Globus pallidus (tissue), 1 donor: ENCODE results near the gene ITGB3.
"Not testable (repeated sequence)": the region's sequence is repeated elsewhere in the genome, so short reads cannot be mapped to it uniquely, and the experiment has no call there.

Experiments
- DNase-seq: peaks from one replicate; pipeline ENCODE4 v3.0.0-alpha.2; 2015; ENCODE audit warnings: low spot score

ITGB3 gene

DNA sequence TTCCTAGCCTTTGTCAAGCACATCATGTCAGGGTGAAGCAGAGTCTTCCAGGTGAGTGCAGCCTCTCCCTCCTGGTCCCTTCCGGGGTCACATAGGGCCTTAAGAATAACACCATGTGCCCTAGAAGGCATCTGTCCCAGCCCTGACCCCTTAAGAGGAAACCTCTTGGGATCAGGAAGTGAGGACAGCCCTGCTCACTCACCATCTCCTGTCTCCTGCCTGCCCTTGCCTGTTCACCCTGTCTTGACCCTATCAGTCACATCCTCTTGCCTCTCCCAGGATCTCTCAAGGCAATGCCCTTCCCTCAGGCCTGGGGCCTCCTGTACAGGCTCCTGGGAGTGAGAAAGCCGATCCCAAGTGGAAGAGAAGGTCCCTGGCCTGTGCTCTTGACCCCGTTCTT, 30.6 kb upstream of the ITGB3 start:
- no peak for DNase-seq

DNA sequence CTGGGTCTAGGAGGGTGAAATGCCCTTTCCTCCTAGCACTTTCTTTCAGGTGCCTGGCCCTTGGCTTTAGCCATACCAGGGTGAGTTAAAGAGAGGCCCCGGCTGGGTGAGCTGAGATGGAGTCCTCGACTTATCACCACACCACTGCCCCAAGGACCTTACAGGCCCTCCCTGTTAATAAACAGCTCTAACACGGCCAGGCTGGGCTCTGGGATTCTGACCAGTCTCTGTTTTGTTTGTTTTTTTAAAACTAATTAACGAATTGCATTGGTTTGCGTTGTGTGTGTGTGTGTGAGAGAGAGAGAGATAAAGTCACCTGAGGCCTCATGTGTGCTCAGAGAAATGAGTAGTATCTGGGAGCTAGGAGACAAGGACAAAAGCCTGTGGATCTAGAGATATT, 30.2 kb upstream of the ITGB3 start:
- DNase-seq, result no peak

DNA sequence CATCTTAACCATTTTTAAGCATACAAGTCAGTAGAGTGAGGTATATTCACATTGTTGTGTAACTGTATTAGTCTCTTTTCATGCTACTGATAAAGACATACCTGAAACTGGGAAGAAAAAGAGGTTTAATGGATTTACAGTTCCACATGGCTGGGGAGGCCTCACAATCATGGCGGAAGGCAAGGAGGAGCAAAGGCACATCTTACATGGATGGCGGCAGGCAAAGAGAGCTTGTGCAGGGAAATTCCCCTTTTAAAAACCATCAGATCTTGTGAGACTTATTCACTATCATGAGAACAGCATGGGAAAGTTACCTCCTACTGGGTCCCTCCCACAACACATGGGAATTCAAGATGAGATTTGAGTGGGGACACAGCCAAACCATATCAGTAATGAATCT, 29.6 kb upstream of the ITGB3 start:
- DNase-seq, result not testable (repeated sequence)

DNA sequence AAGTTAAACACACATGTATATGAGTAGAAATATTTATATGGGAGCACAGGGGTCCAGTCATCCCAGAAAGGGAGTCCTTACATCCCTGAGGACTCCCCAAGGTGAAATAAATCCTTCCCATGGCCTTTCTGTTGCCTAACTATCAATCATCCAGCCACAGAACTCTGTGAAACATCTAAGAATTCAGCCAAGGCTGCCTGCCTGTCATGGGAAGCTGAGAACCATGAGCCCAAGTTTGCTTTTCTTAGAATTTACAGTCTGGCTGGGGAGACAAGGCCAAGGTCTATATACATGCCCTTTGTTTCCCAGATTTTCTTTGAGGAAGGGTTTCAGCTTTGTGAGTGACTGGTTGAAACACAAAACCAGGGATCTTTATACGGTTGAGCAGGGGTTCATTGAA, 28.7 kb upstream of the ITGB3 start:
- DNase-seq, result no peak

DNA sequence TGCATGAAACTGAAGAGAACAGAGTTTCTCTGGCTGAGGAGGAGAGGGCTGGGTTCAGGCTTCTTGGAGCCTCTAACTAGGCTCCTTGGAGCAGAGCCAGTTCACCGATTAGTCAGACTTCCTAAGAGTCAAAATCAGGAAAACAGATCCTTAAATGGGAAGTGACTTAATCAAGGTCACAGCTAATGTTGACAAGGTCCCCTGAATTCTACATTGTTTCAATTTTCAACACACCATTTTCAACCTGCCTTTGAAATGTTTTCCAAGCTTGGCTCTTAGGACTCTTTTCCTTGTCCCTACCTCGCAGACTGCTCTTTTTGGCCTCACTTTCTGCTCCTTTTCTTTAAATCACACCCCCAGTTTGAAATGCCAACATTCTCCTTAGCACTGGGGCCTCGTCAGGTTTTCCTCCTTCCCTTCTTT, 28.2 kb upstream of the ITGB3 start:
- DNase-seq, result peak; percentile 39

DNA sequence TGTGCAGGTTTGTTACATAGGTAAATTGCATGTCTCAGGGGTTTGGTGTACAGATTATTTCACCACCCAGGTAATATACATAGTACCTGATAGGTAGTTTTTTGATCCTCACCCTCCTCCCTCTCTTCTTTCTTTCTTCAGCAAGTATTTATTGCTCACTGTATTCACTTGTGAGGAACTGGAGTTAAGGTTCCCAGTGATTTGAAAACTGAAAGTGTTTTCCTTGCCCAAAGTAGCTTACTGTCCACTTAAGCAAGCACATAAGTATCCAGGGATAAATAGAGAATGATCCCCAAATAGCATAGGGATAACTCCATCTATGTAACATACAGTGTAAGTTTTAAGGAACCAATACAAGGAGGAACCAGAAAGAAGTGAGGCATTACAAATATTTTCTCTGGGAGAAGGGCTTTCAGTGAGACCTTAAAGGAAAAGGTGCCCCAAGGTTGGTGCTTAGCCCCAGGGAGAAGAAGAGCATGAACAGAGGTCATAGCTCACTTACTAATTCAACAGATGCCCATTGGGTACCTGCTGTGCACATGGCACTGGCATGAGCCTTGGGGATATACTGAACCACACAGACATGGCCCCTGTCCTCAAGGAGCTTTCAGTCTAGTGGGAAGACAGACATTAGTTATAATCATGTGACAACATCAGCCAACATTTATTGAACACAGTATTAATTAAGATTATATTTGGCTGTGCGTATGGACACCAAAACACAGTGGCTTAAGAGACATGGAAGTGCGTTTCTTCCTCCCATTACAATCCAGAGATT, 27.5 kb upstream of the ITGB3 start:
- no peak for DNase-seq

DNA sequence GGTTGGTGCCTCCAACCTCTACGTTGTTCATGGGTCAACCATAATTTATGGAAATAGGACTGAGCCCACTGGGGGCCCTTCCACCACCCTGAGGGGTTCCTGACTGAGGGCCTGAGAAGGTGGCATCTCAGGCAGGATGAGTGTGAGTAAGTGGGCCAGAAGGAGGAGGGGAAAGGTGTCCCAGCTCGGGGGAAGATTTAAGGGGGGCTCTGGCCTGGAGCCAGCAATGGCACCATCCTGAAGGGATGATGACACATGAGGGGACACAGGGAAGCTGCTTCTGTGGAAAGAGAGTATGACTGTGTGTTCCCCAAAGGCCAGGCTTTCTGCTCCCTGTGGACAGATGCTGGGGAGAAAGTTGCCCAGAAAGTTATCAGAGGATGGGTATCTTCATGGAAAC, 25.8 kb upstream of the ITGB3 start:
- no peak for DNase-seq

DNA sequence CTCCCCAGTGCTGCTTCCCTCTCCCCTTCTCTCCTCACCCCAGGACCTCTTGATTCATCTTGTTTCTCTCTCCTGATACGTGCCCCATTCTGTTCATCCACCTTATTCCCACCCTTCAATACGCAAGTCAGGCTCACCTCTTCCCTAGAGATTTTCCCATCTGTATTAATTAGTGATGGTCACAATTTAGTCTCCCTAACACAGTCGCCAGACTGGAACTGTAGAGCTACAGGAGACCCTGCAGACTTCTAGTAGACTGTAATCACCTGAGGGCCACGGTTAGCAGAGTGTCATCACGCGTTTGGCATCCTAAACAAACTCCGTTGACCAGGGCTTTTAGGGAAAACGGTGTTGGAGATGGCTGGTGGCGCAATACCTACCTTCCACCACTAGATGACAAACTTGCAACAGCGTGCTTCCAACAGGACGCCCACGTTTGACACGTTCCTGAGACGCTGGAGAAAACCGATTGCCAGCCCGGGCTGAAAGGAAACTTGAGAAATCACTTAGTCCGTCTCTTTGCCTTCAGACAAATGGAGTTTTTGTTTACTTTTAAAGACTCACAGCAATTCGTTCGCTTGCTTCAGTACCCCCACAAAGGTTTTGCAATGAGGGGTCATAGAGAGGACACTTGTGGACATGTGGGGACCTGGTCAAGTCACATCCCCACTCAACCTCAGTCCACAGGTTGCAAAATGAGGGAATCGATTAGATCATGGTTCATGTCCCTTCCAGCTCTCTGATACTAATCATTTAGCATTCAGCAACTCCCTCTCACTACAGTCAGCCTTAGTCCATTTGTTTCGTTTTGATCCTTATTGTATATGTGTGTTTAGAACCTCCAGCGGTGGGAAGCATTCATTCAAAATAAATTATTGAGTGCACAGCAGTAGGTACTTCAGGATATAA, 23.8 kb upstream of the ITGB3 start:
- peak; percentile 76 for DNase-seq

DNA sequence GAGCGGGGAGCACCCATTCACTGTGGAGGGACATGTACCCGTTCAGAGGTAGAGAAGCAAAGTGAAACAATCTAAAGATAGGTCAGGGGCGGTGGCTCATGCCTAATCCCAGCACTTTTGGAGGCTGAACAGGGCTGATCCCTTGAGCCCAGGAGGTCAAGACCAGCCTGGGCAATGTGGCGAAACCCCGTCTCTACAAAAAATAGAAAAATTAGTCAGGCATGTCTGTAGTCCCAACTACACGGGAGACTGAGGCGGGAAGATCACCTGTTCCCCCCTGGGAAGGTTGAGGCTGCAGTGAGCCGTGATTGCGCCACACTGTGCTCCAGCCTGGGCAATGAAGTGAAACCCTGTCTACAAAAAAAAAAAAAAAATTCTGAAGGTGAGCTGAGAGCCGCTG, 22.8 kb upstream of the ITGB3 start:
- no peak for DNase-seq

DNA sequence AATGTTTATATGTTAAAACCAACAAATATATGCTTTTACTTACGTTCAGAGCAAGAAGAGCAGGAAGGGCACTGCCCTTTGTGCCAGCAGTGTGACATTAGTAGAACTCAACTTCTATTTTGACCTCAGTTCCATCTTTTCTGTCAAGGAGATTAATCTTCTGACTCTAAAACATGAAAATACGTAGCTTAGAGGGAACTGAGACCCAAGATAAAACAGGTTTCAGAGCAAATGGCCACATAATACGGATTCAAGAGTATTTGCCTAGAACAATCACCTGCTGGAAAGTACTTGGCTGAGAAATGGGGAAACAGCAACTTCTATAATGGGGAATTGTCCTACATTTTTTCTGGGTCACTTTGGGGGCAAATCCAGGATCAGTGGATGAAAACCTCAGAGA, 22.3 kb upstream of the ITGB3 start:
- no peak for DNase-seq

DNA sequence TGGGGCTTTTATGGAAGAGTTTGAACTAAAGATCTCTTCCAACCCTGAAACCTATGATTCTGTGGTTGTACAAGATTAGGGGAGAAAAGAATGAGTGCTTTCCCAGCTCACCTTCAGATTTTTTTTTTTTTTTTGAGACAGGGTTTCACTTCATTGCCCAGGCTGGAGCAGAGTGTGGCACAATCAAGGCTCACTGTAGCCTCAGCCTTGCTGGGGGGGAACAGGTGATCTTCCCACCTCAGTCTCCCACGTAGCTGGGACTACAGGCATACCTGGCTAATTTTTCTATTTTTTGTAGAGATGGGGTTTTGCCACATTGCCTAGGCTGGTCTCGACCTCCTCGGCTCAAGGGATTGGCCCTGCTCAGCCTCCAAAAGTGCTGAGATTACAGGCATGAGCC, 21.8 kb upstream of the ITGB3 start:
- DNase-seq, result no peak

DNA sequence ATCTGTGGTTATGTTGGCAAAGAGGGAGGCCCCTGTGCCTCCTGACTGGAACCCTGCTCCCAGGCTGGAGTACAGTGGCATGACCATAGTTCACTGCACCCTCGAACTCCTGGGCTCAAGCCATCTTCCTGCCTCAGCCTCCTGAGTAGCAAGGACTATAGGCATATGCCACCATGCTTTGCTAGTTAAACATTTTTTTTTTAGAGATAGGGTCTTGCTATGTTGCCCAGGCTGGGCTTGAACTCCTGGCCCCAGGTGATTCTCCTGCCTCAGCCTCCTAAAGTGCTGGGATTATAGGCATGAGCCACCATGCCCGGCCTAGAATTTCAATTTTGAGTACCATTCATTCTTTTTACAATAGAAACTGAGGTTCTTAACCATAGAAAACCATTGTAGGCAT, 21.2 kb upstream of the ITGB3 start:
- no peak for DNase-seq

DNA sequence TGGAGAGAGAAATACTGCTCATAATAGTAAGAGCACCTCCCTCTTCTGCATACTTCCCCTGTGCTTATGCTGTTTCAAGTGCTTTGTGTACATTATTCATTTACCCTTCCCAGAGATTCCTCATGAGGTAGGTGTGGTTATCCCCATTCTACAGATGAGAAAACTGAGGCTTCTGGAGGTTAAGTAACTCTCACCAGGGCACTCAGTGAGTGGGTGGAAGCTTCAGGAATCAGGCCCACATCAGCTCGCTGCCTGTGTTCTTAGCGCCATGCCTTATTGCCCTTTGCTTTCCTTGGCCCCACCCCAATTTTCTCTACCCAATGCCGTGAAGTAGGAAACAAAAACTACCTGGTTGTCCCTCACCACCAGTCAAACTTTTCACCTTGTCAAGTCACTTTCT, 18.1 kb upstream of the ITGB3 start:
- DNase-seq, result no peak

DNA sequence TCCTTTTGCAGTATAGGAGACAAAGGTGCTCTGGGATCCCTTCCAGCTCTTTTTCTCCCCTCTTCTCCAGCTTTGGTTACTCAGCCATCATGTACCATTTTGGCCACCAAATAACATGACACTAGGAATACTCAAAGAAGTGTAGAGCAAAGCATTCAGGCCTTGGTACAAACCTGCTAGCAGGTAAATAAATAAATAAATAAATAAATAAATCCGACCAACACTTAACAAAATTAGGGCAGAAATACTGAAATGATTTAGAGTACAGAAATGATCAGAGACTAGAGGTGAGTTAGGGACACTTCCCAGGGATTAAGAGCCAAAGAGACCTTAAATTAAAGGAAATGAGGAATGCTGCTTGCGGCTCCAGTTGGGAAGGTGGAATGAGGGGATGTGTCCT, 17.7 kb upstream of the ITGB3 start:
- DNase-seq, result no peak

DNA sequence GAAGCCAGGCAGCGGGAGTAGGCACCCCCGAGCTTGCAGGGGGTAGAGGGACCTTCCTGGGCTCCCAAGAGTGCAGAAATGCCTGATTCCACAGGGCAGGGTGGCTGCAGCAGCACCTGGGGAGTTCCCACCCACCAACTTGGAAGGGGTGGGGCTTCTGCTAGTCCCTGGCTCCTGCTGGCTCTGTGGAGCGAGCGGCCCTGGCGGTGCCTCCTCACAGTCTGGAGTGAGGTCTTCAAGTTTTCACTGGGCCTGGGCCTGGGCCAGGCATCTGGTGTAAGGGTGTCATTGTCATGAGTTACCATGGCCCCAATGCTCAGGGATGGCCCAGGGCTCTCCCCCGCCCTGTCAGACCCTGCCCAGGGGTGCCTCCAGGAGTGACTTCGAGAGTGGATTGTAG, 15.8 kb upstream of the ITGB3 start:
- no peak for DNase-seq

DNA sequence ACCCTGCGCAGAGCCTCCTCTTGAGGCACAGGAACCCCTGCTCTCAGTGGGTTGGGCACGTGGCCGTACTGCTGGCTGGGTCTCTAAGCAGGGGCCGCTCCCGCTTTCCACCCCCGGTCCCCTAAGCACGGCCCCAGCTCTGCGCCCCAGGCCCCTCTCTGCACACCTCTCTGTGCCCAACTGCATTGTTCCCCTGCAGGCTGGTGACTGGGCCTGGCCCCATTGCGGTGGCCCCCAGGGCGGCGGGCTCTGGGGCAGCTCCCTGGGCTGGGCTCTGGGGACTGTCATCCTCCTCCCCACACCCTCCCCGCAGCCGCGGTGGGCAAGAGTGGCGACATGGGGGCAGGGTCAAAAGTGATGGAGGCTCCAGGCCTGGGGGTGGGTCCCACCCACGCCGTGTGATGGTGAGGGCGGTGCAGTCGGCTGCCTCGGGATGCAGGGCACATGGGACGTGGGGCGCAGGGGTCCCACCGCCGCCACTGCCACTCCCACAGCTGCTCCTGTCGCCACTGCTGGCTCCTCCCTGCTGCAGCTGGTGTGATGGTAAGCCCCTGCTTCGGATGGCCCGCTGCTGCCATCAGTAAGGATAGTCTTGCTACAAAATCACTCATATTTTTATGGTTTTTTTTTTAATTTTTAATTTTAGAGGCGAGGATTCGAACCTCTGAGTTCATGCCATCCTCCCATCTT, 15.2 kb upstream of the ITGB3 start:
- DNase-seq, result no peak

DNA sequence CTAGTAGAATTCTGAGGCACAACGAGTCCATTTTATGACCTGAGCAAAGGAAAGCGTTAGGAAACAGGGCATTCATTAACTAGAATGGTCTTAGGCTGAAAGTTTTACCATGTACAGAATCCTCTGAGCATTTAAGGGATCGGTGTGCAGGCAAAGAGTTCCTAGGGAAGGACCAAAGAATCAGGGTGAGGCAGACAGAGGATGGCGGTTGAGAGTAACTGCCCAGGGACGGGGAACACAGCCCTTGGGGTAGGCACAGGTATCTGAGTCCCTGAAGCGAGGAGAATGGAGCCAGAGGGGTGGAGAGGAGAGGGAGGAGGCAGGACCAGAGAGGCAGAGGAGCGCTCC, 14.0 kb upstream of the ITGB3 start:
- no peak for DNase-seq

DNA sequence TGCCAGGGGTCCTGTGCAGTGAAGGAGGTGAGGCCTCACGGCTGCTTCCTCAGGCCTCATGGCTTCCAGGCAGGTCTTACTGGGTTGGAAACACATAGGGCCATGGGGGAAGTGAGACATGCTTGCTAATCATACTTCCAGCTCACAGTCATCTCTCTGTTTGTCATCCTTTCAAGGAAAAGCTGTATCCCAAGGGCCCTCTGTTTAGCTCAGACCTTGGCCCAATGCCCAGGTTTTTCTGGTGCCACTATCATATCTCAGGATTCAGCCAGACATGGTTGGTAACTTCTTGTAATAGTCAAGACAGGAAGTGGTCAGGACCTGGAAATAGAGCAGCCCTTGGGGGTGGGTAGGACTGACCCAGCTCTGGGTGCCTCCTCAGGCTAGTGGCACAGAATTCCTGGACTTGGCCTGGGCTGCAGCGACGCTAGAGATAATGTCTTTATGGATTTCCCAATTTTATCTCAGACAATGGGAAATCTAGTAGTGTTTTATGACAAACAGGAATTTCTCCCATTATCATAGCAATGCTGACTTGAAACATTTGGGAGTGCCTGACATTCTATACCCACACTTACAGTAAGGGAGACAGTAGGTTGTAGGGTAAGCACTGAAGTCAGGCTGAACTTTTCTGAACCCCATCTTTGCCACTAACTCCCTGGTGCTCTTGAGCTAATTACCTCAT, 13.5 kb upstream of the ITGB3 start:
- DNase-seq, result peak; percentile 64

DNA sequence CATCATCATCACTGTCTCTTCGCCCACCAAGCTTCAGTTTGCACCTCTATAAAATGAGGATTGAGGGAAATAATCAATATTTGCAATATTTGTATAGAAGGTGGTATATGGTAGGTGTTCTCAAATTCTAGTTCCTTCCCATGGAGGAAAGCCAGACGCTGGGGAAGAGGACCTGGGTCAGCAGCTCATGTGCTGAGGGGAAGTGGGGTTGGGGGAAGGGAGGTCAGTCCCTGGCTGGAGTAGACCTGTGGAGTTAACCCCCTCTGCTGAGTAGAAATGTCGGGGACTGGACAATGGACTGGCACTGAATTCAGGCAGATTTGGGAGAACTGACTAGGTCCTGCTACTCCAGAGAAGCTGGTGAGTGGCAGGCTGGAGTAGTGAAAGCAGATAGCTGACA, 12.8 kb upstream of the ITGB3 start:
- peak; percentile 28 for DNase-seq

DNA sequence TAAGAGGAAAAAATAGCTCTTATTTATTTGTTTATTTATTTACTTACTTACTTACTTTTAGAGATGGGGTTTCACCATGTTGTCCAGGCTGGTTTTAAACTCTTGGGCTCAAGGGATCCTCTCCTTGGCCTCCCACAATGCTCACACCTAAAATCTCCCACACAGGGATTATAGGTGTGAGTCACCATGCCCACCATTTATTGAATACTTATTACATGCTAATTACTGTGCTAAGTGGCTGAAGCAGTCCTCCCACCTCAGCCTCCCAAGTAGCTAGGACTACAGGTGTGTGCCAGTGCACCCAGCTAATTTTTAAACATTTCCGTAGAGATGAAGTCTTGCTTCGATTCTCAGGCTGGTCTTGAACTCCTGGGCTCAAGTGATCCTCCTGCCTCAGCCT, 11.0 kb upstream of the ITGB3 start:
- DNase-seq, result no peak

DNA sequence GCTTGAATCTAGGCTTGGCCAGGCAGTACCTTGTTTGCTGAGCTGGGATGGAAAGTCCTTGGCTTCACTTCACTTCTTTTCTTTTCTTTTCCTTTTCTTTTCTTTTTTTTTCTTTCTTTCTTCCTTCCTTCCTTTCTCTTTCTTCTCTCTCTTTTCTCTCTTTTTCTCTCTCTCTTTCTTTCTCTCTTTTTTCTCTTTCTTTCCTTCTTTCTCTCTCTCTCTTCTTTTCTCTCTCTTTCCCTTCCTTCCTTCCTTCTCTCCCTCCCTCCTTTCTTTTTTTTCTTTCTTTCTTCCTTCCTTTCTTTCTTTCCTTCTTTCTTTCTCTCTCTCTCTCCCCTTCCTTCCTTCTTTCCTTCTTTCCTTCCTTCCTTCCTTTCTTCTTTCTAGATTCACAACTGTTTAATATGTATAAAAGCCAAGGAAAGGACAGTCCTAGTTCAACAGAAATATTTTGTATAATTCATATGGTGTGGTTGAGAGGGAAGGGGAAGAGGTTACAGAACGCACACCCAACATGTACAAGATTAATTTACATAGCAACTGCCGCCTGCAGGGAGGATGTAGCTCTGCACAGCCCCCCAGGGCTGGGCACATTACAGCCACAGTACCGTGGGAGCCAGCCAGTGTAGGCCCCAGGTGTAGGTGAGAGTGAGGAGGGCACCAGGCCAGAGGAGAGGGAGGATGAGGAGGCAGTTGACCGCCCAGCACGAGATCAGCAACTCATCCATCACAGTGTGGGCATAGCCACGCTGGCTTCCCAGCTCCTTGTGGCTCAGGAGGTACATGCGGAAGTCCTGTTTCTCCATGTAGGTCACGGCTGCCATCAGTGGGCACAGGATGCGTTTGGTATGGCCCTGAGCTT, 9.7 kb upstream of the ITGB3 start:
- no peak for DNase-seq
